Activated B cell treated with CpG ODN at 0.5 μM for 24 hours (primary cell): ENCODE measurements around the gene EFS. TPM values are rescaled to one million over a fixed set of nuclear protein-coding genes. Genes with fewer than 3 reads are reported as not detected.
A peak's percentile ranks its signal among the peaks of the same experiment; 100 is the strongest.

Source experiments
- ATAC-seq: fragments of 200-7000 bp; cut with Tn5 transposase; one replicate; pipeline ENCODE4 v1.10.0; 2021; ENCODE audit warnings: low read depth, mild to moderate bottlenecking, moderate library complexity
- CTCF ChIA-PET: fragments of 350-600 bp; sonication (Branson Sonifier 250); formaldehyde crosslinking; loops from one replicate; lab custom pipeline; 2021; ENCODE audit warnings: antibody characterized with exemption; lab: Charles Lee
- POLR2A ChIA-PET: fragments of 350-600 bp; sonication (Branson Sonifier 250); formaldehyde crosslinking; loops from one replicate; lab custom pipeline; 2021; ENCODE audit warnings: antibody characterized with exemption; lab: Charles Lee
- DNase-seq: peaks from one replicate; pipeline ENCODE4 v3.0.0; 2022
- H3K27ac Mint-ChIP-seq: one replicate; pipeline ENCODE4 v1.8.0; 2020; ENCODE audit warnings: mixed read lengths
- H3K27me3 Mint-ChIP-seq: one replicate; pipeline ENCODE4 v1.8.0; 2021; ENCODE audit warnings: mixed read lengths
- H3K36me3 Mint-ChIP-seq: one replicate; pipeline ENCODE4 v1.8.0; 2021; ENCODE audit warnings: low read depth, mixed read lengths
- H3K4me1 Mint-ChIP-seq: one replicate; pipeline ENCODE4 v1.8.0; 2021; ENCODE audit warnings: mixed read lengths
- H3K4me3 Mint-ChIP-seq: one replicate; pipeline ENCODE4 v1.8.0; 2020; ENCODE audit warnings: mild to moderate bottlenecking, mixed read lengths
- H3K9me3 Mint-ChIP-seq: one replicate; pipeline ENCODE4 v1.8.0; 2020; ENCODE audit warnings: mixed read lengths
- intact Hi-C: fragments of 100-400 bp; cut with micrococcal nuclease; formaldehyde crosslinking; loops from one replicate; pipeline ENCODE4 v1.15.1; 2024
- total RNA-seq: library from RNA; stranded (reverse); gene quantifications from 2 replicates; pipeline ENCODE4 v1.2.3, GENCODE V29; 2022
- TF ChIP-seq, protein P1 (sequence below): fragments of 200-600 bp; IDR thresholded peaks from one replicate; pipeline ENCODE4 v1.8.0; 2022; ENCODE audit warnings: antibody characterized with exemption, mild to moderate bottlenecking

The EFS gene
- total RNA-seq, 1 donor from 2014 or later, result not detected

DNA sequence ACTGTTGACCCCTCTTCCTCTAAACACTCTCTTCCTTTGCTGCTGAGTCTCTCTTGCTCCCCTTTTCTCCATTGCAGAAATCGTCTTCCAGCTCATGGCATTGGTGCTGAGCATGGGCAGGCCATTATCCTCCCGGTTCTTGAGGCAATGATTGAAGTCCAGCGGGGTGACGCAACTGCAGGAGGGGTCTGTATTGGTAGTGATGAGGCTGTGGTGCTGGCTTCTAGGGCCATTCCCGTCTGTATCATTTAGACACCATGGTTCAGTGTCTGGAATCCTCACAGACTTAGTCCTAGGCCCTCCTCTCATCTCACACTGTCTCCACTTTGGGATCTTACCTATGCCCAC is 11.6 kb downstream of the EFS start:
- H3K9me3 Mint-ChIP-seq, result no peaks in the 10 kb centered on the region
- peaks cover 55% of the 10 kb centered on the region for H3K27me3 Mint-ChIP-seq
- TF ChIP-seq, protein P1, sequence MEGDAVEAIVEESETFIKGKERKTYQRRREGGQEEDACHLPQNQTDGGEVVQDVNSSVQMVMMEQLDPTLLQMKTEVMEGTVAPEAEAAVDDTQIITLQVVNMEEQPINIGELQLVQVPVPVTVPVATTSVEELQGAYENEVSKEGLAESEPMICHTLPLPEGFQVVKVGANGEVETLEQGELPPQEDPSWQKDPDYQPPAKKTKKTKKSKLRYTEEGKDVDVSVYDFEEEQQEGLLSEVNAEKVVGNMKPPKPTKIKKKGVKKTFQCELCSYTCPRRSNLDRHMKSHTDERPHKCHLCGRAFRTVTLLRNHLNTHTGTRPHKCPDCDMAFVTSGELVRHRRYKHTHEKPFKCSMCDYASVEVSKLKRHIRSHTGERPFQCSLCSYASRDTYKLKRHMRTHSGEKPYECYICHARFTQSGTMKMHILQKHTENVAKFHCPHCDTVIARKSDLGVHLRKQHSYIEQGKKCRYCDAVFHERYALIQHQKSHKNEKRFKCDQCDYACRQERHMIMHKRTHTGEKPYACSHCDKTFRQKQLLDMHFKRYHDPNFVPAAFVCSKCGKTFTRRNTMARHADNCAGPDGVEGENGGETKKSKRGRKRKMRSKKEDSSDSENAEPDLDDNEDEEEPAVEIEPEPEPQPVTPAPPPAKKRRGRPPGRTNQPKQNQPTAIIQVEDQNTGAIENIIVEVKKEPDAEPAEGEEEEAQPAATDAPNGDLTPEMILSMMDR, result no peak
- H3K36me3 Mint-ChIP-seq, result no peaks in the 10 kb centered on the region
- ChIA-PET POLR2A (no interaction called here), CTCF (interaction anchor here (1.0 kb wide), 1 partner anchor 27 kb away, joined by 3 read pairs; no protein-coding TSS in a partner anchor)
- intact Hi-C loops, result no loop called here
- DNase-seq, result no peak
- H3K4me1 Mint-ChIP-seq, result peaks cover 9% of the 10 kb centered on the region
- H3K27ac Mint-ChIP-seq, result no peak overlapping the region
- H3K4me3 Mint-ChIP-seq, result peak overlapping the region; percentile 66
- no peak for ATAC-seq

DNA sequence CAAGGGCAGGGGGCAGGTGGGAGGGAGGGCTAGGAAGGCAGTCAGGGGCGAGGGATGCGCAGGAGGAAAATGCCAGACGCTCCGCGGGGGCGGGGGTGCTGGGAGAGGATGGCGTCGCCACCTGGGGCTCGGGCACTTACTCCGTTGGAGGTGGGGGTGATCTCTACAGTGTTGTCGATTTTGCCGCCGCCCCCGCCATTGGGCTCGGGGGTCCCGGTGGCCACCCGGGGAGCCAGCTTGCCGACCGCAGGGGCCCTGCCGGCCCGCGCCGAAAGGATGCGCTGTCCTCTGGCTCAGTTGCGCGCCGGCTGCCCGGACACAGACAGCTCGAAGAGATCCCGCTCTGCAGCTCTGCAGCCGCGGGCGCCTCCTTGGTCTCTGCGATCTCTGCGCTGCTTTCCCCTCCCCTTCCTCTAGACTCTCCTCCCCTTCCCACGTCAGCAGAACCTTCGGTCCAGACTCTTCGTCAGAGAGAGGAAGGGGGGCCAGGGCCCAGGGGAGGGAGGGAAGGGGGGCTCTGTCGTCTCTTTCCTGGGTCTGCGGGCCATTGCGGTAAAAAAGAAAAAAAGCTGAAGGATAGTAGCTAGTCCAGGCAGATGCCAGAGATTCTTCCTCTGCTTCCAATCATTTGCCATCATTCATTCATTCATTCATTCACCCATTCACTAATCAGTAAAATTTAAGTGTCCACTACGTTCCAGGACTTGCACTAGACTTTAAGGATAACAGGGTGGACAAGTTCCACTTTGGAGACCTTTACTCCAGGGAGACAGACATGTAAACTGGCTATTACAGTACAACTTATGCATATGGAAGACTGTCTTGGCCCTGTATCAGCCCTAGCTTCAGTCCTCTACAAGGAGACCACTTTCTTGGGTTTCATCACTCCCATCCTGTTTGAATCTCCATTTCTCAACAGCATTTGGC is 12.2 kb downstream of the EFS start, which contains the start of gene SLC22A17:
Gene SLC22A17 (minus strand): TSS at position 382 of the 927 bp plus-strand sequence.
- Mint-ChIP-seq H3K27me3 (peaks cover 58% of the 10 kb centered on the region), H3K9me3 (no peaks in the 10 kb centered on the region), H3K27ac (no peak within 1 kb of the TSS), H3K36me3 (no peaks in the 10 kb centered on the region), H3K4me1 (peaks cover 9% of the 10 kb centered on the region), H3K4me3 (peak within 1 kb of the TSS; percentile 66)
- ChIA-PET POLR2A (interaction anchor here (0.6 to 0.7 kb wide), 3 partner anchors 50 to 787 kb away, joined by 5 read pairs; partner anchors contain the start of gene PPP1R3E), CTCF (interaction anchor here (0.9 to 1.0 kb wide), 2 partner anchors 27 kb away, joined by 3 to 4 read pairs; no protein-coding TSS in a partner anchor)
- TF ChIP-seq, protein P1, result no peak
- peak; percentile 68 for ATAC-seq
- DNase-seq, result no peak
- intact Hi-C loops, result loop anchor here (1.0 kb wide), 1 partner anchor 50 kb away; the partner anchor contains the start of gene PPP1R3E

DNA sequence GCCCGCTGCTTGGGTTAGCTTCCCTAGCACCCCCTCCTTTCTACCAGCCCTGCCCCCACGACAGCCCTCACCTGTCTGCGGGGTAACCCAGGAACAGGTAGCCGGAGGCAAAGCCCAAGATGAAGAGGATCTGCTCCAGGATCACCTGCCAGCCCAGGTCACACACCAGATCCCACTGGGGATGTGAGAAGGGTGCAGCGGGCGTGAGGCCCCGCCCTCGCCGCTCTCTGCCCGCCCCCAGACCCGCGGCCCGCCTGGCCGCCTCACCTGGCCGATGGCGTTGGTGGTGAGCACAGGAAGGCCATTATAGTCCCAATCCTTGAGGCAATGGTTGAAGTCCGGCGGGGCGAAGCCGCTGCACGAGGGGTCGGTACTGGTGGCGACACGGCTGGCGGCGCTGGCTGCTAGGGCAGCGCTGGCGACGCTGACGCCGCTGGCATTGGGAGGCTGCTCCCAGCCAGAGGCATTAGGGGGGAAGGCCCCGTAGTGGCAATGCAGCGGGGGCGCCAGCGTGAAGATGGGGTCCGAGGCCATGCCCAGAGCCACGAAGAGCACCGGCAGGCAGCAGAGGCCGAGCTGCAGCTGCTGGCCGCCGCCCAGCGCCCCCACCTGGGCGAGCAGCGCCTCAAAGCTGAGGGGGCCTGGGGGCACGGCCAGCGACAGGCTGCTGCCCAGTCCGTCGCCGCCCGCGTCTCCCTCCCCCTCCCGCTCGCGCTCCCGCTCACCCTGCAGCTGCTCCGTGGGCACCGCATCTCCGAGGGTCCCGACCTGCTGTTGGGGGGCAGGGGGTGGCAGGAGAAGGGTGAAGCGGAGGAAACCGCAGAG is 13.1 kb downstream of the EFS start:
- TF ChIP-seq, protein P1, result no peak
- DNase-seq (no peak), ATAC-seq (no peak)
- Mint-ChIP-seq H3K9me3 (no peaks in the 10 kb centered on the region), H3K4me3 (peak overlapping the region; percentile 66), H3K36me3 (no peaks in the 10 kb centered on the region), H3K27ac (no peak overlapping the region), H3K27me3 (peaks cover 63% of the 10 kb centered on the region), H3K4me1 (peaks cover 9% of the 10 kb centered on the region)
- intact Hi-C loops, result loop anchor here (1.0 kb wide), 1 partner anchor 50 kb away; the partner anchor contains the start of gene PPP1R3E
- CTCF ChIA-PET, result interaction anchor here (0.9 kb wide), 1 partner anchor 28 kb away, joined by 4 read pairs; no protein-coding TSS in a partner anchor
- POLR2A ChIA-PET, result interaction anchor here (0.6 to 0.7 kb wide), 3 partner anchors 49 to 787 kb away, joined by 5 read pairs; partner anchors contain the start of gene PPP1R3E

DNA sequence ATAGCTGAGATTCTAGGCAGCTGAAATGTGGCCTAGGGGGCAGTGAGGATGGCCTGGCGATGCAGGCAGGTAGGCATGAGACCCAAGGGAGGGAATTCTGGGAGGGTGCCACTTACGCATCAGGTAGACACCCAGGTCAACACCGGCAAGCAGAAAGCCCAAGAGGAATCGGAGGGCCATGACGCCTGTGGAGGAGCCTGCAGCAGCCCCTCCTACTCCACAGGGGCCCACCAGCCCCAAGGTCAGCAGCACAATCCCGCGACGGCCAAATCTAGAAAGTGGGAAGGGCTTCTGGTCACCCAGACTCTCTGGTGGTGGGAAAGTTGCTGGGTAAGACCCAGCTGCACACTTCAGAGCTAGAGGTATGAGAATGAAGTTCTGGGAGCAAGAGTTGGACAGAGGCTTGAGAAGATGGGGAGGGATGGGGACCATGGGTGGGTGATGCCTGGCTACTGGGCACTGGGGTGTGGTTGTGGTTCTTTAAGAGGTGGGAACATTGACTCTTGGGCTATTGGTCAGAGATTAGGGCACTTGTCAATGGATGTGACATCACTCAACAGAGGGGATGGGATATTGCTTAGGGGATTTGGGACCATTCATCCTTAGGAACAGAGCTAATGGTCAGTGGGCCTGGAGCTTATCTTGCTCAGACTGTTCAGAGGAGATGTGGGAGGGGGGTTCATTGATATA is 15.7 kb downstream of the EFS start:
- CTCF ChIA-PET, result no interaction called here
- intact Hi-C loops, result no loop called here
- POLR2A ChIA-PET, result no interaction called here

More for the DNA sequence above, 15.7 kb downstream of the EFS start:
- TF ChIP-seq, protein P1, result no peak
- DNase-seq (no peak), ATAC-seq (no peak)
- Mint-ChIP-seq H3K27ac (no peak overlapping the region), H3K9me3 (no peaks in the 10 kb centered on the region), H3K36me3 (no peaks in the 10 kb centered on the region), H3K4me1 (peaks cover 9% of the 10 kb centered on the region), H3K4me3 (no peak overlapping the region), H3K27me3 (peaks cover 50% of the 10 kb centered on the region)
